ENCODE measurements around the gene SCMH1.

DNA sequence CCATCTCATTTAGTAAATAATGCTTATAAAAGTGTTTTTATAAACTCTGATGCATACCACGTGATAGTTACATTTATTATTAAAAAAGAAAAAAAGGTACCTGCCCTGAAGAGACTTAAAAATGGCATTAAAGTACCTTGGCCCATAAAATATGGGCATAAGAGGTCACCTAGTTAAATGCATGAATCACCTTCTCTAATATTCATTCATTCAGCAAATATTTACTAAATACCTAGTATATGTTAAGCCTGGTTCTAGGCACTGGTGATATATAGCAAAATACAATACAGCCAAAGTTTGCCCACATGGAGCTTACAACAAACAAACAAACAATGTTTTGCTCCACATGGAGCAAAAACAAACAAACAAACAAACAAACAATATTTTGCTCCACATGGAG, 87.0 kb downstream of the SCMH1 start:
- TF ChIP-seq SPI1 (IDR thresholded peaks at IDR 0.05; ENCODE audit: low read depth, low read length) (no peak), POLR2A (IDR thresholded peaks at IDR 0.05; ENCODE audit: low read depth, low read length) (no peak), POLR2AphosphoS5 (IDR thresholded peaks at IDR 0.05; ENCODE audit: low read depth, low read length) (no peak), TAF1 (IDR thresholded peaks at IDR 0.05; ENCODE audit: low read depth, low read length) (no peak)
